Measurements from ENCODE around the gene WDR17.

Gene WDR17

GRCh38 chr4:176149680-176150355 lies 84.2 kb downstream of the WDR17 start:
- no peak for TF ChIP-seq CTCF (IDR thresholded peaks at IDR 0.05; ENCODE audit: low read depth, low read length, missing control alignments)
- no peak for DNase-seq (ENCODE audit: extremely low read depth, low read depth)
- no peak overlapping the region for H3K4me3 ChIP-seq (replicated peaks; ENCODE audit: low read depth, low read length)

GRCh38 chr4:176150356-176150682 lies 84.7 kb downstream of the WDR17 start:
- DNase-seq (ENCODE audit: extremely low read depth, low read depth) = peak; percentile 4
- H3K4me3 ChIP-seq (replicated peaks; ENCODE audit: low read depth, low read length) = no peak overlapping the region
- TF ChIP-seq CTCF (IDR thresholded peaks at IDR 0.05; ENCODE audit: low read depth, low read length, missing control alignments) = no peak

- H3K4me3 ChIP-seq (replicated peaks; ENCODE audit: low read depth, low read length) = no peak overlapping the region
- no peak for TF ChIP-seq CTCF (IDR thresholded peaks at IDR 0.05; ENCODE audit: low read depth, low read length, missing control alignments)
- no peak for DNase-seq (ENCODE audit: extremely low read depth, low read depth)
Observed at GRCh38 chr4:176150704-176151103, 85.1 kb downstream of the WDR17 start.

- TF ChIP-seq CTCF (IDR thresholded peaks at IDR 0.05; ENCODE audit: low read depth, low read length, missing control alignments) = no peak
- DNase-seq (ENCODE audit: extremely low read depth, low read depth) = no peak
- no peak overlapping the region for H3K4me3 ChIP-seq (replicated peaks; ENCODE audit: low read depth, low read length)
Observed at GRCh38 chr4:176153124-176153523, 87.5 kb downstream of the WDR17 start.

- H3K4me3 ChIP-seq (replicated peaks; ENCODE audit: low read depth, low read length) = no peak overlapping the region
- DNase-seq (ENCODE audit: extremely low read depth, low read depth) = peak; percentile 9
- TF ChIP-seq CTCF (IDR thresholded peaks at IDR 0.05; ENCODE audit: low read depth, low read length, missing control alignments) = no peak
Observed at GRCh38 chr4:176156656-176157055, 91.0 kb downstream of the WDR17 start.

- DNase-seq (ENCODE audit: extremely low read depth, low read depth) = no peak
- H3K4me3 ChIP-seq (replicated peaks; ENCODE audit: low read depth, low read length) = no peak overlapping the region
Observed at GRCh38 chr4:176163041-176163440, 97.4 kb downstream of the WDR17 start.

More at GRCh38 chr4:176163041-176163440, 97.4 kb downstream of the WDR17 start:
- no peak for TF ChIP-seq CTCF (IDR thresholded peaks at IDR 0.05; ENCODE audit: low read depth, low read length, missing control alignments)

Measured in HFF-Myc (cell line).